Measurements from ENCODE around the gene PPP1R3D. TPM values are rescaled to one million over a fixed set of nuclear protein-coding genes. Genes with fewer than 3 reads are reported as not detected.

Gene PPP1R3D
- total and polyA plus RNA-seq, 2 of the 13 experiments (the other 11 are each of a cell fraction or from before 2014, with no cell fraction given), result 1.2 to 3.7 TPM

DNA sequence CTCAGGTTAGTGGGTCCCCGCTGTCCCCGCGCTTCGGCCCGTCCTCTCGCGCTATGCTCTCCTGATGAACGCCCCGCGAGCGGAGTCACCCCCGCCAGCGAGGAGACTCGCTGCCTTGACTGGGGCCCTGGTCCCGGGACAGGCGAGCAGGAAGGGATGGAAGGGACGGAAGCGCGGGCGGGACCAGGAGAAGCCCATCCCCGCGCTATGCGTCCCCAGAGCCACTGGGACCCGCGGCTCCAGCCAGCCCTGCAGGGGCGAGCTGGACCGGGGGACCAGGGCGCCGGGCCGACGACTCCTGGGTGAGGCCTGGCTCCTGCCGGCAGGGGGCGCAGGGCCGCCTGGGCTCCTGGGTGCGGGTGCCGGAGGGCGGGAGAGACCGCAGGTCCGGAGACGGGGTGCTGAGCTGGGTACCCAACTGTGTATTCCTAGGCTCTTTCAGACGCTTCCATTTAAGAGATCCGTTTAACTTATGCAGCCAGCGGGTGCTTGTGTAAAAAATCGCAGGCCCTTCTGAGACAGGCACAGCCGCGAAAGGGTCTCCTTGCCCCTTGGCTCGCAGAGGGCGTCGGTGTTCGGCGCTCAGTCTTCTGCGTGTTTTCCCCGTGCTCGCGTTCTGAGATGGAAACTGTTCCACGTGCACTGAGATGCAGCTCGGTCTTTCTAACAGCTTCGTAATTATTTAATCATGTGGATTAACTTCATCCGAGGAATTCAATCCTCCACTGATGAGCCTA, 6.1 kb downstream of the PPP1R3D start (continued):
- TF ChIP-seq HIC2 (CRISPR knock-in tag; IDR thresholded peaks at IDR 0.05; ENCODE audit: low read depth), result no peak
- TF ChIP-seq CEBPB (IDR thresholded peaks at IDR 0.05; ENCODE audit: borderline replicate concordance, low read depth, low read length), result no peak
- TF ChIP-seq, protein P1, sequence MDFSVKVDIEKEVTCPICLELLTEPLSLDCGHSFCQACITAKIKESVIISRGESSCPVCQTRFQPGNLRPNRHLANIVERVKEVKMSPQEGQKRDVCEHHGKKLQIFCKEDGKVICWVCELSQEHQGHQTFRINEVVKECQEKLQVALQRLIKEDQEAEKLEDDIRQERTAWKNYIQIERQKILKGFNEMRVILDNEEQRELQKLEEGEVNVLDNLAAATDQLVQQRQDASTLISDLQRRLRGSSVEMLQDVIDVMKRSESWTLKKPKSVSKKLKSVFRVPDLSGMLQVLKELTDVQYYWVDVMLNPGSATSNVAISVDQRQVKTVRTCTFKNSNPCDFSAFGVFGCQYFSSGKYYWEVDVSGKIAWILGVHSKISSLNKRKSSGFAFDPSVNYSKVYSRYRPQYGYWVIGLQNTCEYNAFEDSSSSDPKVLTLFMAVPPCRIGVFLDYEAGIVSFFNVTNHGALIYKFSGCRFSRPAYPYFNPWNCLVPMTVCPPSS (IDR thresholded peaks at IDR 0.05), result no peak
- no peak for TF ChIP-seq GPN1 (CRISPR knock-in tag; IDR thresholded peaks at IDR 0.05; ENCODE audit: borderline replicate concordance)
- no peak for TF ChIP-seq ZNF20 (CRISPR knock-in tag; IDR thresholded peaks at IDR 0.05)
- TF ChIP-seq DNMT3B (CRISPR knock-in tag; conservative IDR thresholded peaks at IDR 0.05), result no peak
- TF ChIP-seq SRSF9 (IDR thresholded peaks at IDR 0.05; ENCODE audit: borderline replicate concordance, insufficient read depth, low read depth, low read length, poor library complexity, severe bottlenecking), result no peak
- TF ChIP-seq FIP1L1 (IDR thresholded peaks at IDR 0.05; ENCODE audit: borderline replicate concordance, insufficient read depth, low read depth, low read length), result no peak
- no peak for TF ChIP-seq CBX2 (IDR thresholded peaks at IDR 0.05; ENCODE audit: low read depth, low read length)
- TF ChIP-seq CBX2 (CRISPR knock-in tag; IDR thresholded peaks at IDR 0.05; ENCODE audit: low read depth), result no peak
- no peak for TF ChIP-seq PRDM10 (CRISPR knock-in tag; IDR thresholded peaks at IDR 0.05; ENCODE audit: low read depth)
- TF ChIP-seq ZFP36 (IDR thresholded peaks at IDR 0.05; ENCODE audit: borderline replicate concordance, low read depth, low read length, partially characterized antibody), result no peak
- TF ChIP-seq ZNF614 (CRISPR knock-in tag; IDR thresholded peaks at IDR 0.05; ENCODE audit: borderline replicate concordance), result no peak
- TF ChIP-seq NFYB (CRISPR knock-in tag; IDR thresholded peaks at IDR 0.05), result no peak
- no peak for TF ChIP-seq ZNF737 (CRISPR knock-in tag; IDR thresholded peaks at IDR 0.05; ENCODE audit: borderline replicate concordance)
- no peak for TF ChIP-seq PRPF4 (IDR thresholded peaks at IDR 0.05; ENCODE audit: low read depth, low read length, poor library complexity, severe bottlenecking)
- no peak for TF ChIP-seq TFE3 (CRISPR knock-in tag; IDR thresholded peaks at IDR 0.05)
- no peak for TF ChIP-seq MEIS1 (CRISPR knock-in tag; IDR thresholded peaks at IDR 0.05; ENCODE audit: borderline replicate concordance)
- TF ChIP-seq ZNF282 (IDR thresholded peaks at IDR 0.05; ENCODE audit: partially characterized antibody), result no peak
- TF ChIP-seq CBFB (CRISPR knock-in tag; IDR thresholded peaks at IDR 0.05), result 0 out of 2 replicates have a peak, but pooled peaks have one; percentile 47
- peak; percentile 19; the same call in 1 of the 2 replicates for TF ChIP-seq SP4 (CRISPR knock-in tag; IDR thresholded peaks at IDR 0.05)
- no peak for TF ChIP-seq NR2F6 (IDR thresholded peaks at IDR 0.05)
- no peak for TF ChIP-seq NR2F6 (CRISPR knock-in tag; IDR thresholded peaks at IDR 0.05)

Measured in HepG2 (cell line).